ENCODE results near the gene C4orf50. TPM values are rescaled to one million over a fixed set of nuclear protein-coding genes. Genes with fewer than 3 reads are reported as not detected.
"Not testable (repeated sequence)": the region's sequence is repeated elsewhere in the genome, so short reads cannot be mapped to it uniquely, and the experiment has no call there.

Gene C4orf50
- total RNA-seq, 4 donors from 2014 or later = 0.14 to 4.9 (median 0.32) TPM; not detected in 1

DNA sequence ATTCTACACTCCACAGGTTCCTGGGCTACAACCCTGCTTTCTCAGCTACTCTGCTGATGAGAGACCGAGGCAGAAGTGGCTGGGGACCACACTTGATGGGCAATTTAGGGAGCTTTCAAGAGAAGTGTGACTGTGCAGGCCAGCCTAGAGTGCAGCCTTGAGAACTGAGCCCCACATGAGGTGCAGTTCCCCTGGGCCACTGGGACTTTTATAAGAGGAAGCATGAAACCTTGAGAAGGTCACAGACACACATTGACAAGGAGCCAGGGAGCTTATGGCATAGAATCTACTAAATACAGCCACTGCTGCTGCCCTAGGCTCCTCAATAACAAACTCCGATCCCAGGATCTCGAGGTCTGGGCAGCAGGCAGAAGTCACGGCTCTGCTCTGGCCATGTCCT lies 13.1 kb downstream of the C4orf50 start:
- intact Hi-C loops (cut with DNase I; ENCODE audit: low total_unique reads) (no loop called here), in situ Hi-C loops (cut with MboI; ENCODE audit: low pct_ligation_motif_present in 1 of 4, low pct_unique_long_range_greater_than_20kb in 1 of 4, low sequenced_read_pairs in 3 of 4) (no loop called here)
- Histone ChIP-seq H3K27me3 (peaks cover 13% of the 10 kb centered on the region), H3K4me1 (no peaks in the 10 kb centered on the region), H3K27ac (no peak overlapping the region), H3K4me3 (no peak overlapping the region), H3K9me3 (no peaks in the 10 kb centered on the region), H3K36me3 (no peaks in the 10 kb centered on the region)
- WGBS, 2 donors (ENCODE audit: low coverage in 1 of 2) = 74 to 82% methylated on average over 2 to 4 of the region's 4 CpGs
- DNase-seq = no peak
- TF ChIP-seq CTCF (IDR thresholded peaks at IDR 0.05) (no peak), POLR2A (IDR thresholded peaks at IDR 0.05) (no peak), EP300 (IDR thresholded peaks at IDR 0.05; ENCODE audit: low read depth) (no peak), POLR2AphosphoS5 (IDR thresholded peaks at IDR 0.05) (no peak)

DNA sequence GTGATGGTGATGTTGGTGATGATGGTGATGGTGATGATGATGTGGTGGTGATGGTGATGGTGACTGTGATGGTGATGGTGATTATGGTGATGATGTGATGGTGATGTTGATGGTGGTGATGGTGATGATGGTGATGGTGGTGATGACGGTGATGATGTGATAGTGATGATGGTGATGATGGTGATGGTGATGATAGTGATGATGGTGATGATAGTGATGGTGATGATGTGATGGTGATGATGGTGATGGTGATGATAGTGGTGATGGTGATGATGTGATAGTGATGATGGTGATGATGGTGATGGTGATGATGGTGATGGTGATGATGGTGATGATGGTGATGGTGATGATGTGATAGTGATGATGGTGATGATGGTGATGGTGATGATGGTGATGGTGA lies 14.7 kb downstream of the C4orf50 start:
- H3K27me3 ChIP-seq; H3K27ac ChIP-seq; DNase-seq; in situ Hi-C loops (cut with MboI; ENCODE audit: low pct_ligation_motif_present in 1 of 4, low pct_unique_long_range_greater_than_20kb in 1 of 4, low sequenced_read_pairs in 3 of 4); H3K4me1 ChIP-seq; intact Hi-C loops (cut with DNase I; ENCODE audit: low total_unique reads); H3K36me3 ChIP-seq; H3K9me3 ChIP-seq; H3K4me3 ChIP-seq: not testable (repeated sequence)
- 0 to 31% methylated on average over 1 of the region's 1 CpG for WGBS, 2 donors (ENCODE audit: low coverage in 1 of 2)

DNA sequence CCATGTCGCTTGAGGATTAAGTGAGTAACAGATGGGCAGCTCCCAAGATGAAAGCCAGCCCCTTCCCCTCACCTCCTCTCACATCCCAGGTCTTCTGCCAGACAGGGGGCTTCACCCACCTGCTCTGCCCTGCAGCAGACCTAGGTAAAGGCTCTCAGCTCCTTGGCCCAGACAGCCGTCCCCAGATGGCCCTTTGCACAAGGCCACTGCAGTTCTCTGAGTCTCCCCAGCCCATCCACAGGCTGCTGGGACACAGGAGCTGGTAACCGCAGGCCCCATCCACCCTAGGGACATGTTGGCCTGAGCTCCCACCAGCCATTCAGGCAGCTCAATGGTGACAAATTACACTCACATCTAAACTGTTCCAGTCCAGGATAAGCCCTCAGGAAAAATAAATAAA lies 15.3 kb downstream of the C4orf50 start:
- H3K4me3 ChIP-seq = no peak overlapping the region
- in situ Hi-C loops (cut with MboI; ENCODE audit: low pct_ligation_motif_present in 1 of 4, low pct_unique_long_range_greater_than_20kb in 1 of 4, low sequenced_read_pairs in 3 of 4) (no loop called here), intact Hi-C loops (cut with DNase I; ENCODE audit: low total_unique reads) (no loop called here)
- H3K27ac ChIP-seq = no peak overlapping the region
- H3K36me3 ChIP-seq = no peaks in the 10 kb centered on the region
- WGBS, 2 donors (ENCODE audit: low coverage in 1 of 2) = 61% methylated on average over 3 of the region's 3 CpGs; no CpG with 5 or more reads in 1 of the 2 donors
- peaks cover 3% of the 10 kb centered on the region for H3K27me3 ChIP-seq
- H3K4me1 ChIP-seq = no peaks in the 10 kb centered on the region
- no peak for DNase-seq
- TF ChIP-seq POLR2A (IDR thresholded peaks at IDR 0.05) (no peak), EP300 (IDR thresholded peaks at IDR 0.05; ENCODE audit: low read depth) (no peak)
- no peaks in the 10 kb centered on the region for H3K9me3 ChIP-seq

DNA sequence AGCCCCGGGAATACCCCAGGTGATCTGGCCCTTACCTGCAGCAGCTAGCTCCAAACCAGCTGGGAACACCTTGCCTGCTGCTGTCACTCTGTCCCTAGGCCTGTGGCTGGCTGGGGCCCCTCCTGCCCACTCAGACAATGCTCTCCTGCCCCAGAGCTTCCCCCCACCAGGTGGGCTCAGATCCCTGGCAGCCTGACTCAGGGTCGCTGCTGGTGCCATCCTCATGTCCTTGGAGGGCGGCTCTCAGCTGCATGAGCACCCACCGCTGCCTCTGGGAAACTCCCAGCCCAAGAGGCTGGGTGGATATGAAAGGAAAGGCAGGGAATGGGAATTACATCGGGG lies 15.8 kb downstream of the C4orf50 start:
- no peak overlapping the region for H3K4me3 ChIP-seq
- in situ Hi-C loops (cut with MboI; ENCODE audit: low pct_ligation_motif_present in 1 of 4, low pct_unique_long_range_greater_than_20kb in 1 of 4, low sequenced_read_pairs in 3 of 4) (no loop called here), intact Hi-C loops (cut with DNase I; ENCODE audit: low total_unique reads) (no loop called here)
- WGBS, 2 donors (ENCODE audit: low coverage in 1 of 2) = 82% methylated on average over 5 of the region's 5 CpGs; no CpG with 5 or more reads in 1 of the 2 donors
- no peaks in the 10 kb centered on the region for H3K4me1 ChIP-seq
- no peak for DNase-seq
- no peaks in the 10 kb centered on the region for H3K9me3 ChIP-seq
- no peak for TF ChIP-seq POLR2A (IDR thresholded peaks at IDR 0.05)
- TF ChIP-seq EP300 (IDR thresholded peaks at IDR 0.05; ENCODE audit: low read depth) = no peak
- no peak for TF ChIP-seq CTCF (IDR thresholded peaks at IDR 0.05)
- TF ChIP-seq POLR2AphosphoS5 (IDR thresholded peaks at IDR 0.05) = no peak
- no peak overlapping the region for H3K27ac ChIP-seq
- H3K27me3 ChIP-seq = peaks cover 3% of the 10 kb centered on the region
- H3K36me3 ChIP-seq = no peaks in the 10 kb centered on the region

DNA sequence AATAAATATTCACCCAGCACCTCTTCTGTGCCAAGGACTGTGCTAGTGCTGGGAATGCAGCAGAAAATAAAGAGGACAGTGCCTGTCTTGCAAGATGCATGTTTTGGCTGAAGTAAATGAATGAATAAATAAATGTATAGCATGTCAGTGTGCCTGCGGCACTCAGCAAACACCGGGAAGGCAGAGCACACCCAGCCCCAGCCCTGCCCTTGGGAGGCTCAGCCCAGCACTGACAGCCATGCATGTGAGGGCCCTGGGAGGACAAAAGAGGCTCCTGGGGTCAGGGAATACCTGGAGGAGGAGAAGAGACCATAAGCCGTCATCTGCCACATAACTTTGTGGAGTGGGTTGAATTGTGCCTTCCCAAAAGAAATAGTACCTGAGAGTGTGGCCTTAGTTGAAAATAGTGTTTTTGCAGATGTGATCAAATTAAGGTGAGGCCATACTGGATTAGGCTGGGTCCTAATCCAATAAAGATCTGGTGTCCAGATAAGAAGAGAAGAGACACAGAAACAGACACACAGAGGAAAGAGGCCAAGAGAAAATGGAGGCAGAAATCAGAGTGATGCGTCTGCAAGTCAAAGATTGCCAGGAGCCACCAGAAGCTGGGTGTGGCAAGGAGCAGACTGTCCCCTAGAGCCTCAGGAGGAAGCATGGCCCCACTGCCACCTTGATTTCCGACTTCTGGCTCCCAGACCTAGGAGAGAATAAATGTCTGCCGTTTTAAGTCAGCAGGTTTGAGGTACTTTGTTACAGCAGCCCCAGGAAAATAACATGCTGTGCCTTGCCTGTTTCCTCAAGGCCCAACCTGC lies 16.3 kb downstream of the C4orf50 start:
- no peaks in the 10 kb centered on the region for H3K9me3 ChIP-seq
- TF ChIP-seq POLR2A (IDR thresholded peaks at IDR 0.05) (no peak), EP300 (IDR thresholded peaks at IDR 0.05; ENCODE audit: low read depth) (no peak), CTCF (IDR thresholded peaks at IDR 0.05) (no peak), POLR2AphosphoS5 (IDR thresholded peaks at IDR 0.05) (no peak)
- H3K36me3 ChIP-seq = no peaks in the 10 kb centered on the region
- no peak overlapping the region for H3K27ac ChIP-seq
- DNase-seq = no peak
- no peak overlapping the region for H3K4me3 ChIP-seq
- peaks cover 3% of the 10 kb centered on the region for H3K27me3 ChIP-seq
- 50 to 58% methylated on average over 2 to 6 of the region's 6 CpGs for WGBS, 2 donors (ENCODE audit: low coverage in 1 of 2)
- intact Hi-C loops (cut with DNase I; ENCODE audit: low total_unique reads) (no loop called here), in situ Hi-C loops (cut with MboI; ENCODE audit: low pct_ligation_motif_present in 1 of 4, low pct_unique_long_range_greater_than_20kb in 1 of 4, low sequenced_read_pairs in 3 of 4) (no loop called here)
- H3K4me1 ChIP-seq = no peaks in the 10 kb centered on the region
